HCT116 (cell line): Measurements from ENCODE around the gene RNF34. TPM values are rescaled to one million over a fixed set of nuclear protein-coding genes. Genes with fewer than 3 reads are reported as not detected.

Experiments used
- ATAC-seq: fragments of 200-7000 bp; cut with Tn5 transposase; 2 replicates; pipeline ENCODE4 v1.9.1; 2020; ENCODE audit warnings: mild to moderate bottlenecking, moderate library complexity
- BruUV-seq: library from RNA; stranded (reverse); fragments of 400-500 nt; replicated peaks from 2 replicates; lab custom pipeline; 2021; lab: Mats Ljungman, UMichigan
- CTCF ChIA-PET: fragments of 300-600 bp; sonication (Branson Sonifier 250); formaldehyde crosslinking; loops from one replicate; lab custom pipeline; 2021; ENCODE audit warnings: antibody characterized with exemption; lab: Charles Lee
- POLR2A ChIA-PET: fragments of 300-600, 350-600 bp; sonication (Branson Sonifier 250); formaldehyde crosslinking; loops from one replicate; lab custom pipeline; 2021; ENCODE audit warnings: antibody characterized with exemption; lab: Charles Lee
- RAD21 ChIA-PET, 2 experiments: fragments of 300-600 bp; sonication (Branson Sonifier 250); formaldehyde crosslinking; loops; one replicate each; lab custom pipeline; 2023; ENCODE audit warnings: low total read pairs in 2 of 2; ENCODE audit not compliant: uncharacterized antibody in 2 of 2, unreplicated experiment in 2 of 2, low non-redundant PET in 1 of 2; lab: Charles Lee
- DNase-seq: peaks from one replicate; pipeline ENCODE4 v3.0.0-alpha.2; 2010; ENCODE audit warnings: low read depth, low spot score
- H2AFZ ChIP-seq: fragments of 200-600 bp; shearing (Covaris generic), sonication (generic); 2 replicates; pipeline ENCODE4 v1.6.1; 2017; ENCODE audit warnings: low read depth, mixed run types, mixed read lengths, antibody characterized with exemption, low read length; ENCODE audit not compliant: poor library complexity, severe bottlenecking
- H3K27ac ChIP-seq: 2 replicates; pipeline ENCODE4 v1.5.1; 2012; ENCODE audit warnings: low read depth, low read length
- H3K27me3 ChIP-seq: fragments of 200-600 bp; sonication (generic); 2 replicates; pipeline ENCODE4 v1.6.1; 2016; ENCODE audit warnings: mixed run types, low read length, mixed read lengths; ENCODE audit not compliant: insufficient read depth
- H3K36me3 ChIP-seq, 2 experiments: fragments of 200-500 bp in 1 of 2; fragments of 200-600 bp in 1 of 2; sonication (Bioruptor generic) in 1 of 2; sonication (generic) in 1 of 2; 2 replicates each; pipeline versions ENCODE4 v1.5.1 to v1.6.1; 2014 to 2016; ENCODE audit warnings: low read length in 2 of 2, inconsistent platforms in 1 of 2, mixed read lengths in 1 of 2, mixed run types in 1 of 2; ENCODE audit not compliant: insufficient read depth in 2 of 2, control insufficient read depth in 1 of 2
- H3K4me1 ChIP-seq, 2 experiments: fragments of 200-600 bp in 1 of 2; sonication (generic) in 1 of 2; 2 replicates each; pipeline versions ENCODE4 v1.5.1 to v1.6.1; 2012 to 2017; ENCODE audit warnings: low read length in 2 of 2, inconsistent platforms in 1 of 2, mild to moderate bottlenecking in 1 of 2, mixed read lengths in 1 of 2, mixed run types in 1 of 2, moderate library complexity in 1 of 2; ENCODE audit not compliant: insufficient read depth in 2 of 2, control insufficient read depth in 1 of 2
- H3K4me2 ChIP-seq: fragments of 200-600 bp; sonication (generic); 2 replicates; pipeline ENCODE4 v1.6.1; 2017; ENCODE audit warnings: mixed run types, low read length, mixed read lengths
- H3K4me3 ChIP-seq, 2 experiments: fragments of 200-600 bp in 1 of 2; sonication (generic) in 1 of 2; replicated peaks in 1 of 2; 2 replicates each; pipeline ENCODE4 v1.5.1; 2011 to 2016; ENCODE audit warnings: low read length in 2 of 2, control low read depth in 1 of 2, low read depth in 1 of 2, mild to moderate bottlenecking in 1 of 2, mixed read lengths in 1 of 2, mixed run types in 1 of 2
- H3K79me2 ChIP-seq: fragments of 200-600 bp; sonication (generic); 2 replicates; pipeline ENCODE4 v1.6.1; 2017; ENCODE audit warnings: mild to moderate bottlenecking, mixed run types, low read length, moderate library complexity, mixed read lengths; ENCODE audit not compliant: insufficient read depth
- H3K9ac ChIP-seq: fragments of 200-600 bp; sonication (generic); 2 replicates; pipeline ENCODE4 v1.6.1; 2016; ENCODE audit warnings: low read length, mixed read lengths
- H3K9me2 ChIP-seq: fragments of 200-600 bp; sonication (generic), shearing (Covaris generic); 2 replicates; pipeline ENCODE4 v1.6.1; 2017; ENCODE audit warnings: mixed run types, mild to moderate bottlenecking, moderate library complexity; ENCODE audit not compliant: insufficient read depth
- H3K9me3 ChIP-seq, 2 experiments: fragments of 200-500 bp in 1 of 2; fragments of 200-600 bp in 1 of 2; sonication (Bioruptor generic) in 1 of 2; sonication (generic) in 1 of 2; 2 replicates each; pipeline ENCODE4 v1.6.1; 2014 to 2017; ENCODE audit warnings: low read length in 2 of 2, mixed read lengths in 2 of 2, inconsistent platforms in 1 of 2, low read depth in 1 of 2, mild to moderate bottlenecking in 1 of 2, mixed run types in 1 of 2, moderate library complexity in 1 of 2; ENCODE audit not compliant: control insufficient read depth in 1 of 2, insufficient read depth in 1 of 2
- H4K20me1 ChIP-seq: fragments of 200-600 bp; sonication (generic), shearing (Covaris generic); 2 replicates; pipeline ENCODE4 v1.6.1; 2017; ENCODE audit warnings: mixed run types, mild to moderate bottlenecking, moderate library complexity; ENCODE audit not compliant: insufficient read depth
- ATF3 ChIP-seq: IDR thresholded peaks from 2 replicates; pipeline ENCODE4 v1.6.1; 2012
- EGR1 ChIP-seq: IDR thresholded peaks from 2 replicates; pipeline ENCODE4 v1.6.1; 2012; ENCODE audit warnings: low read depth
- ELF1 ChIP-seq: IDR thresholded peaks from 2 replicates; pipeline ENCODE4 v1.6.1; 2012; ENCODE audit warnings: low read depth, borderline replicate concordance
- EZH2 ChIP-seq: fragments of 200-600 bp; sonication (generic); IDR thresholded peaks from 2 replicates; pipeline ENCODE4 v1.6.1; 2017; ENCODE audit warnings: antibody characterized with exemption, mixed run types
- EZH2phosphoT487 ChIP-seq: fragments of 200-600 bp; IDR thresholded peaks from 2 replicates; pipeline ENCODE4 v1.6.1; 2018; ENCODE audit warnings: antibody characterized with exemption, borderline replicate concordance
- FOSL1 ChIP-seq: IDR thresholded peaks from 2 replicates; pipeline ENCODE4 v1.6.1; 2012; ENCODE audit warnings: low read depth
- POLR2A ChIP-seq: IDR thresholded peaks from 2 replicates; pipeline ENCODE4 v1.7.0; 2011; ENCODE audit warnings: borderline replicate concordance; ENCODE audit not compliant: insufficient read depth, insufficient read length; ENCODE audit errors: extremely low read depth
- POLR2AphosphoS5 ChIP-seq: IDR thresholded peaks from 2 replicates; pipeline ENCODE4 v1.6.1; 2011; ENCODE audit warnings: mild to moderate bottlenecking, low read depth, low read length, moderate library complexity
- RAD21 ChIP-seq: IDR thresholded peaks from 2 replicates; pipeline ENCODE4 v1.6.1; 2012; ENCODE audit warnings: low read depth, mild to moderate bottlenecking
- SIN3A ChIP-seq: IDR thresholded peaks from 2 replicates; pipeline ENCODE4 v1.6.1; 2012; ENCODE audit warnings: low read depth
- SP1 ChIP-seq: IDR thresholded peaks from 2 replicates; pipeline ENCODE4 v1.6.1; 2012; ENCODE audit warnings: low read depth
- SRF ChIP-seq: IDR thresholded peaks from 2 replicates; pipeline ENCODE4 v1.6.1; 2012; ENCODE audit warnings: low read depth
- TCF7L2 ChIP-seq: IDR thresholded peaks from 2 replicates; pipeline ENCODE4 v1.7.0; 2011; ENCODE audit warnings: borderline replicate concordance, inconsistent platforms; ENCODE audit not compliant: insufficient read depth, insufficient read length; ENCODE audit errors: extremely low read depth
- YY1 ChIP-seq: IDR thresholded peaks from 2 replicates; pipeline ENCODE4 v1.6.1; 2011; ENCODE audit warnings: low read length, low read depth, moderate library complexity, mild to moderate bottlenecking; ENCODE audit not compliant: insufficient replicate concordance; ENCODE audit errors: extremely low read depth
- ZBTB33 ChIP-seq: IDR thresholded peaks from 2 replicates; pipeline ENCODE4 v1.6.1; 2011; ENCODE audit warnings: mild to moderate bottlenecking, low read length, moderate library complexity; ENCODE audit not compliant: insufficient replicate concordance; ENCODE audit errors: extremely low read depth
- ZFX ChIP-seq: fragments of 450-650 bp; IDR thresholded peaks from 2 replicates; pipeline ENCODE4 v1.6.1; 2017
- ZNF274 ChIP-seq: fragments of 200-500 bp; sonication (Bioruptor generic); IDR thresholded peaks from 2 replicates; pipeline ENCODE4 v1.6.1; 2014; ENCODE audit warnings: mild to moderate bottlenecking, low read depth, low read length, inconsistent platforms
- intact Hi-C: fragments of 100-400 bp; cut with micrococcal nuclease; formaldehyde crosslinking; loops from 2 replicates; pipeline ENCODE4 v1.10.0; 2022
- total RNA-seq: library from RNA; stranded (reverse); gene quantifications from one replicate; pipeline ENCODE4 v1.2.1, GENCODE V29; 2021; ENCODE audit not compliant: unreplicated experiment
- TF ChIP-seq, protein P1 (sequence below): IDR thresholded peaks from 2 replicates; pipeline ENCODE4 v1.6.1; 2012
- TF ChIP-seq, protein P2 (sequence below): IDR thresholded peaks from 2 replicates; pipeline ENCODE4 v1.6.1; 2012; ENCODE audit warnings: low read depth
- TF ChIP-seq, protein P3 (sequence below), 3 experiments: fragments of 200-600 bp in 1 of 3; sonication (generic) in 1 of 3; IDR thresholded peaks in 2 of 3; conservative IDR thresholded peaks in 1 of 3; 2 replicates each; pipeline ENCODE4 v1.5.1; 2012 to 2017; ENCODE audit warnings: low read depth in 2 of 3, low read length in 2 of 3, antibody characterized with exemption in 1 of 3, borderline replicate concordance in 1 of 3, control low read depth in 1 of 3, mild to moderate bottlenecking in 1 of 3, mixed read lengths in 1 of 3, mixed run types in 1 of 3, moderate library complexity in 1 of 3; ENCODE audit not compliant: insufficient read depth in 1 of 3

The RNF34 gene
- total RNA-seq, 1 experiment from 2014 or later = 47.8 TPM

DNA sequence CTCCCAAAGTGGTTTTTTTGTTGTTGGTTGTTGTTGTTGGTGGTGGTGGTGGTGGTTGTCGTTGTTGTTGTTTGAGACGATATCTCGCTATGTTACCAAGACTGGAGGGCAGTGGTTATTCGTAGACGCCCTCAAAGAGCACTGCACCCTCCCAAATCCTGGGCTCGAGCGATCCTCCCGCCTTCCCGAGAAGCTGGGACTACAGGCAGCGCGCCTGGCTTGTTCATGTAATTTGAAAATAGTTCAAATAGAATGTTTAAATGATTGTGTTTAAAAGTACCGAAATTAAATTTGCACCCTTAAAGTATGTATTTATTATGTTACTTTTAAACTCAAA is 47.3 kb upstream of the RNF34 start:
- no peaks in the 10 kb centered on the region for H3K9me2 ChIP-seq
- peak overlapping the region; percentile 74 to 100 for H3K4me3 ChIP-seq
- ATAC-seq (peak; percentile 69), DNase-seq (no peak)
- peak overlapping the region; percentile 24 for H2AFZ ChIP-seq
- H3K27ac ChIP-seq = peak overlapping the region; percentile 47; the same call in 1 of the 2 replicates
- intact Hi-C loops = no loop called here
- peaks cover 0 to 12% of the 10 kb centered on the region in 2 experiments; a peak in 3 of 4 replicates for H3K4me1 ChIP-seq
- ChIA-PET POLR2A (interaction anchor here (0.6 to 1.5 kb wide), 4 partner anchors 9 to 165 kb away, joined by 3 to 6 read pairs (median 4); no protein-coding TSS in a partner anchor), CTCF (no interaction called here), RAD21 (no interaction called here)
- H3K9ac ChIP-seq = peak overlapping the region; percentile 94
- no peak for TF ChIP-seq SRF
- no peak for TF ChIP-seq FOSL1
- no peak for TF ChIP-seq ZNF274
- no peak for TF ChIP-seq TCF7L2
- TF ChIP-seq, protein P1, sequence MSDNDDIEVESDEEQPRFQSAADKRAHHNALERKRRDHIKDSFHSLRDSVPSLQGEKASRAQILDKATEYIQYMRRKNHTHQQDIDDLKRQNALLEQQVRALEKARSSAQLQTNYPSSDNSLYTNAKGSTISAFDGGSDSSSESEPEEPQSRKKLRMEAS = no peak
- TF ChIP-seq ATF3 = no peak
- no peak for TF ChIP-seq EZH2phosphoT487
- TF ChIP-seq ELF1 = no peak
- no peak for TF ChIP-seq SIN3A
- TF ChIP-seq YY1 = no peak
- no peak for TF ChIP-seq RAD21
- no peak for TF ChIP-seq ZFX
- no peak for TF ChIP-seq EZH2
- TF ChIP-seq SP1 = no peak
- TF ChIP-seq EGR1 = no peak
- TF ChIP-seq, protein P2, sequence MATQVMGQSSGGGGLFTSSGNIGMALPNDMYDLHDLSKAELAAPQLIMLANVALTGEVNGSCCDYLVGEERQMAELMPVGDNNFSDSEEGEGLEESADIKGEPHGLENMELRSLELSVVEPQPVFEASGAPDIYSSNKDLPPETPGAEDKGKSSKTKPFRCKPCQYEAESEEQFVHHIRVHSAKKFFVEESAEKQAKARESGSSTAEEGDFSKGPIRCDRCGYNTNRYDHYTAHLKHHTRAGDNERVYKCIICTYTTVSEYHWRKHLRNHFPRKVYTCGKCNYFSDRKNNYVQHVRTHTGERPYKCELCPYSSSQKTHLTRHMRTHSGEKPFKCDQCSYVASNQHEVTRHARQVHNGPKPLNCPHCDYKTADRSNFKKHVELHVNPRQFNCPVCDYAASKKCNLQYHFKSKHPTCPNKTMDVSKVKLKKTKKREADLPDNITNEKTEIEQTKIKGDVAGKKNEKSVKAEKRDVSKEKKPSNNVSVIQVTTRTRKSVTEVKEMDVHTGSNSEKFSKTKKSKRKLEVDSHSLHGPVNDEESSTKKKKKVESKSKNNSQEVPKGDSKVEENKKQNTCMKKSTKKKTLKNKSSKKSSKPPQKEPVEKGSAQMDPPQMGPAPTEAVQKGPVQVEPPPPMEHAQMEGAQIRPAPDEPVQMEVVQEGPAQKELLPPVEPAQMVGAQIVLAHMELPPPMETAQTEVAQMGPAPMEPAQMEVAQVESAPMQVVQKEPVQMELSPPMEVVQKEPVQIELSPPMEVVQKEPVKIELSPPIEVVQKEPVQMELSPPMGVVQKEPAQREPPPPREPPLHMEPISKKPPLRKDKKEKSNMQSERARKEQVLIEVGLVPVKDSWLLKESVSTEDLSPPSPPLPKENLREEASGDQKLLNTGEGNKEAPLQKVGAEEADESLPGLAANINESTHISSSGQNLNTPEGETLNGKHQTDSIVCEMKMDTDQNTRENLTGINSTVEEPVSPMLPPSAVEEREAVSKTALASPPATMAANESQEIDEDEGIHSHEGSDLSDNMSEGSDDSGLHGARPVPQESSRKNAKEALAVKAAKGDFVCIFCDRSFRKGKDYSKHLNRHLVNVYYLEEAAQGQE = no peak
- TF ChIP-seq, protein P3, sequence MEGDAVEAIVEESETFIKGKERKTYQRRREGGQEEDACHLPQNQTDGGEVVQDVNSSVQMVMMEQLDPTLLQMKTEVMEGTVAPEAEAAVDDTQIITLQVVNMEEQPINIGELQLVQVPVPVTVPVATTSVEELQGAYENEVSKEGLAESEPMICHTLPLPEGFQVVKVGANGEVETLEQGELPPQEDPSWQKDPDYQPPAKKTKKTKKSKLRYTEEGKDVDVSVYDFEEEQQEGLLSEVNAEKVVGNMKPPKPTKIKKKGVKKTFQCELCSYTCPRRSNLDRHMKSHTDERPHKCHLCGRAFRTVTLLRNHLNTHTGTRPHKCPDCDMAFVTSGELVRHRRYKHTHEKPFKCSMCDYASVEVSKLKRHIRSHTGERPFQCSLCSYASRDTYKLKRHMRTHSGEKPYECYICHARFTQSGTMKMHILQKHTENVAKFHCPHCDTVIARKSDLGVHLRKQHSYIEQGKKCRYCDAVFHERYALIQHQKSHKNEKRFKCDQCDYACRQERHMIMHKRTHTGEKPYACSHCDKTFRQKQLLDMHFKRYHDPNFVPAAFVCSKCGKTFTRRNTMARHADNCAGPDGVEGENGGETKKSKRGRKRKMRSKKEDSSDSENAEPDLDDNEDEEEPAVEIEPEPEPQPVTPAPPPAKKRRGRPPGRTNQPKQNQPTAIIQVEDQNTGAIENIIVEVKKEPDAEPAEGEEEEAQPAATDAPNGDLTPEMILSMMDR (IDR thresholded peaks at IDR 0.05 in 2 of 3, conservative IDR thresholded peaks at IDR 0.05 in 1 of 3; ENCODE audit: borderline replicate concordance in 1 of 3, insufficient read depth in 1 of 3, low read depth in 2 of 3, low read length in 2 of 3) = no peak
- no peak for TF ChIP-seq ZBTB33
- TF ChIP-seq POLR2A = no peak
- TF ChIP-seq POLR2AphosphoS5 = no peak
- H3K4me2 ChIP-seq = peak overlapping the region; percentile 73
- no TSS peak for BruUV-seq
- no peaks in the 10 kb centered on the region for H4K20me1 ChIP-seq
- H3K36me3 ChIP-seq = no peaks in the 10 kb centered on the region
- no peaks in the 10 kb centered on the region for H3K9me3 ChIP-seq
- H3K27me3 ChIP-seq = no peaks in the 10 kb centered on the region
- H3K79me2 ChIP-seq = peaks cover 45% of the 10 kb centered on the region
